HepG2 (cell line): Measurements from ENCODE around the gene FBXO4. TPM values are rescaled to one million over a fixed set of nuclear protein-coding genes. Genes with fewer than 3 reads are reported as not detected.

Experiments
- ARHGAP35 ChIP-seq: sonication (generic); formaldehyde crosslinking; IDR thresholded peaks from 2 replicates; pipeline ENCODE4 v1.9.0; 2022; ENCODE audit warnings: mild to moderate bottlenecking, inconsistent platforms, moderate library complexity, missing genetic modification reagents, borderline replicate concordance
- ATF6 ChIP-seq: sonication (generic); formaldehyde crosslinking; conservative IDR thresholded peaks from 2 replicates; pipeline ENCODE4 v1.4.0; 2020; ENCODE audit warnings: missing genetic modification reagents
- ATRX ChIP-seq: sonication (generic); formaldehyde crosslinking; IDR thresholded peaks from 2 replicates; pipeline ENCODE4 v1.4.0; 2020; ENCODE audit warnings: missing genetic modification reagents, borderline replicate concordance
- BORCS8-MEF2B ChIP-seq: sonication (generic); formaldehyde crosslinking; IDR thresholded peaks from 2 replicates; pipeline ENCODE4 v1.8.0; 2022; ENCODE audit warnings: mild to moderate bottlenecking, missing genetic modification reagents
- CHD2 ChIP-seq: IDR thresholded peaks from 2 replicates; pipeline ENCODE4 v1.6.1; 2011; ENCODE audit warnings: low read depth, low read length, improper control_type of control experiment
- MAFF ChIP-seq: IDR thresholded peaks from 2 replicates; pipeline ENCODE4 v1.6.1; 2011; ENCODE audit warnings: low read depth, low read length, improper control_type of control experiment
- MAFK ChIP-seq, 2 experiments: IDR thresholded peaks in 1 of 2; conservative IDR thresholded peaks in 1 of 2; 2 replicates each; pipeline ENCODE4 v1.6.1; 2011; ENCODE audit warnings: improper control_type of control experiment in 2 of 2, low read length in 2 of 2
- MYC ChIP-seq: sonication (generic); formaldehyde crosslinking; IDR thresholded peaks from 2 replicates; pipeline ENCODE4 v1.9.0; 2021; ENCODE audit warnings: missing genetic modification reagents, borderline replicate concordance
- RAD51 ChIP-seq: fragments of 450-650 bp; IDR thresholded peaks from 2 replicates; pipeline ENCODE4 v1.6.1; 2016; ENCODE audit warnings: borderline replicate concordance
- RARG ChIP-seq: sonication (generic); formaldehyde crosslinking; IDR thresholded peaks from 2 replicates; pipeline ENCODE4 v1.4.0; 2020; ENCODE audit warnings: low read depth, mild to moderate bottlenecking, missing genetic modification reagents
- TAF1 ChIP-seq: sonication (generic); formaldehyde crosslinking; IDR thresholded peaks from 2 replicates; pipeline ENCODE4 v1.4.0; 2020; ENCODE audit warnings: missing genetic modification reagents
- YEATS2 ChIP-seq: sonication (generic); formaldehyde crosslinking; IDR thresholded peaks from 2 replicates; pipeline ENCODE4 v1.4.0; 2020; ENCODE audit warnings: missing genetic modification reagents, borderline replicate concordance
- ZNF296 ChIP-seq: sonication (generic); formaldehyde crosslinking; conservative IDR thresholded peaks from 2 replicates; pipeline ENCODE4 v1.5.0; 2020; ENCODE audit warnings: mild to moderate bottlenecking, missing genetic modification reagents
- ZNF329 ChIP-seq: sonication (generic); formaldehyde crosslinking; IDR thresholded peaks from 2 replicates; pipeline ENCODE4 v1.9.0; 2021; ENCODE audit warnings: low read depth, mild to moderate bottlenecking, missing genetic modification reagents
- ZNF33A ChIP-seq: sonication (generic); formaldehyde crosslinking; IDR thresholded peaks from 2 replicates; pipeline ENCODE4 v1.5.1; 2020; ENCODE audit warnings: missing genetic modification reagents, mild to moderate bottlenecking, moderate library complexity, borderline replicate concordance
- ZNF431 ChIP-seq: sonication (generic); formaldehyde crosslinking; IDR thresholded peaks from 2 replicates; pipeline ENCODE4 v1.9.0; 2022; ENCODE audit warnings: missing genetic modification reagents, low read depth, mild to moderate bottlenecking, borderline replicate concordance
- ZNF839 ChIP-seq: sonication (generic); formaldehyde crosslinking; IDR thresholded peaks from 2 replicates; pipeline ENCODE4 v1.4.0; 2020; ENCODE audit warnings: missing genetic modification reagents, mild to moderate bottlenecking, borderline replicate concordance
- polyA plus RNA-seq, 8 experiments: library from polyadenylated mRNA; depleted of rRNA in 3 of 8; stranded (reverse) in 7 of 8; unstranded in 1 of 8; fragments of >200 nt; fragmentation: Illumina TruSeq in 4 of 8; extraction: Trizol in 4 of 8; gene quantifications; 2 replicates each; pipeline versions ENCODE4 v1.2.1 to v1.2.3, GENCODE V29; 2011 to 2016; ENCODE audit warnings: low read depth in 4 of 8, missing spikeins in 1 of 8, mixed read lengths in 1 of 8; ENCODE audit not compliant: insufficient read depth in 1 of 8
- total RNA-seq, 5 experiments: library from RNA; depleted of rRNA; stranded (reverse); fragments of >200 nt; fragmentation: Illumina TruSeq; extraction: Trizol; gene quantifications; 2 replicates each; pipeline ENCODE4 v1.2.3, GENCODE V29; 2016; ENCODE audit warnings: low read depth in 1 of 5
- TF ChIP-seq, protein P1 (sequence below), 2 experiments: IDR thresholded peaks; 2 replicates each; pipeline ENCODE4 v1.6.1; 2011 to 2012; ENCODE audit warnings: low read length in 2 of 2, borderline replicate concordance in 1 of 2, low read depth in 1 of 2, mild to moderate bottlenecking in 1 of 2, moderate library complexity in 1 of 2
- TF ChIP-seq, protein P2 (sequence below): IDR thresholded peaks from 2 replicates; pipeline ENCODE4 v1.6.1; 2016; ENCODE audit warnings: low read depth, control low read depth

The FBXO4 gene
- total and polyA plus RNA-seq, 2 of the 13 experiments (the other 11 are each of a cell fraction or from before 2014, with no cell fraction given) = 5.2 to 16.4 TPM

DNA sequence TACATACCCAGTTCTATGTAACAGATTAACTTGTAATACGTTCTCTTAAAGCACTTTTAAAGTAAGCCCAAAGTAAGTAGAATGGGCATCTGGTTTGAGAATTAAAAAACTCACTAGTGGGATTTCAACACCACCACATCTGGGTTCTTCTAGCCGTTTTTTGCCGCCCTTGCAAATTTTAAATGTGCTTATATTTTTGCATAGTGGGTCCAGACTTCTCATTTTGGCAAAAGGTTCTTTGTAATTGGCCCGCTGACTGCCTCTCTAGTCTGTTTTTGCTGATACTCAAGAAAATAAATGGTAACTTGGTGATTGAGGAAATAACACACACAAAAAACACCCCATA, 582 bp upstream of the FBXO4 start (continued):
- no peak for TF ChIP-seq ATF6 (CRISPR knock-in tag)
- TF ChIP-seq ZNF839 (CRISPR knock-in tag) = no peak
- TF ChIP-seq CHD2 = no peak
- no peak for TF ChIP-seq RARG
- no peak for TF ChIP-seq ATRX
- TF ChIP-seq ZNF329 = no peak
- TF ChIP-seq, protein P1, sequence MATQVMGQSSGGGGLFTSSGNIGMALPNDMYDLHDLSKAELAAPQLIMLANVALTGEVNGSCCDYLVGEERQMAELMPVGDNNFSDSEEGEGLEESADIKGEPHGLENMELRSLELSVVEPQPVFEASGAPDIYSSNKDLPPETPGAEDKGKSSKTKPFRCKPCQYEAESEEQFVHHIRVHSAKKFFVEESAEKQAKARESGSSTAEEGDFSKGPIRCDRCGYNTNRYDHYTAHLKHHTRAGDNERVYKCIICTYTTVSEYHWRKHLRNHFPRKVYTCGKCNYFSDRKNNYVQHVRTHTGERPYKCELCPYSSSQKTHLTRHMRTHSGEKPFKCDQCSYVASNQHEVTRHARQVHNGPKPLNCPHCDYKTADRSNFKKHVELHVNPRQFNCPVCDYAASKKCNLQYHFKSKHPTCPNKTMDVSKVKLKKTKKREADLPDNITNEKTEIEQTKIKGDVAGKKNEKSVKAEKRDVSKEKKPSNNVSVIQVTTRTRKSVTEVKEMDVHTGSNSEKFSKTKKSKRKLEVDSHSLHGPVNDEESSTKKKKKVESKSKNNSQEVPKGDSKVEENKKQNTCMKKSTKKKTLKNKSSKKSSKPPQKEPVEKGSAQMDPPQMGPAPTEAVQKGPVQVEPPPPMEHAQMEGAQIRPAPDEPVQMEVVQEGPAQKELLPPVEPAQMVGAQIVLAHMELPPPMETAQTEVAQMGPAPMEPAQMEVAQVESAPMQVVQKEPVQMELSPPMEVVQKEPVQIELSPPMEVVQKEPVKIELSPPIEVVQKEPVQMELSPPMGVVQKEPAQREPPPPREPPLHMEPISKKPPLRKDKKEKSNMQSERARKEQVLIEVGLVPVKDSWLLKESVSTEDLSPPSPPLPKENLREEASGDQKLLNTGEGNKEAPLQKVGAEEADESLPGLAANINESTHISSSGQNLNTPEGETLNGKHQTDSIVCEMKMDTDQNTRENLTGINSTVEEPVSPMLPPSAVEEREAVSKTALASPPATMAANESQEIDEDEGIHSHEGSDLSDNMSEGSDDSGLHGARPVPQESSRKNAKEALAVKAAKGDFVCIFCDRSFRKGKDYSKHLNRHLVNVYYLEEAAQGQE (IDR thresholded peaks at IDR 0.05; ENCODE audit: borderline replicate concordance in 1 of 2, low read depth in 1 of 2, low read length in 2 of 2) = no peak
- peak; percentile 96 to 97 for TF ChIP-seq MAFK (conservative IDR thresholded peaks at IDR 0.05 in 1 of 2, IDR thresholded peaks at IDR 0.05 in 1 of 2; ENCODE audit: low read length in 2 of 2)
- TF ChIP-seq ZNF296 (CRISPR knock-in tag) = no peak
- peak; percentile 54; the same call in 1 of the 2 replicates for TF ChIP-seq ZNF33A
- no peak for TF ChIP-seq BORCS8-MEF2B (CRISPR knock-in tag)
- TF ChIP-seq YEATS2 (CRISPR knock-in tag) = no peak
- no peak for TF ChIP-seq RAD51
- no peak for TF ChIP-seq MYC
- TF ChIP-seq, protein P2, sequence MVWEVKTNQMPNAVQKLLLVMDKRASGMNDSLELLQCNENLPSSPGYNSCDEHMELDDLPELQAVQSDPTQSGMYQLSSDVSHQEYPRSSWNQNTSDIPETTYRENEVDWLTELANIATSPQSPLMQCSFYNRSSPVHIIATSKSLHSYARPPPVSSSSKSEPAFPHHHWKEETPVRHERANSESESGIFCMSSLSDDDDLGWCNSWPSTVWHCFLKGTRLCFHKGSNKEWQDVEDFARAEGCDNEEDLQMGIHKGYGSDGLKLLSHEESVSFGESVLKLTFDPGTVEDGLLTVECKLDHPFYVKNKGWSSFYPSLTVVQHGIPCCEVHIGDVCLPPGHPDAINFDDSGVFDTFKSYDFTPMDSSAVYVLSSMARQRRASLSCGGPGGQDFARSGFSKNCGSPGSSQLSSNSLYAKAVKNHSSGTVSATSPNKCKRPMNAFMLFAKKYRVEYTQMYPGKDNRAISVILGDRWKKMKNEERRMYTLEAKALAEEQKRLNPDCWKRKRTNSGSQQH (CRISPR knock-in tag) = no peak
- TF ChIP-seq ARHGAP35 (CRISPR knock-in tag) = no peak
- TF ChIP-seq ZNF431 (CRISPR knock-in tag) = no peak
- no peak for TF ChIP-seq TAF1 (CRISPR knock-in tag)
- TF ChIP-seq MAFF = peak; percentile 96
- TF ChIP-seq, all 625 proteins: peak for 4
